Heart left ventricle (tissue), 13 donors: Measurements from ENCODE around the gene SUB1.

Source experiments
- POLR2A ChIP-seq, 2 donors: fragments of 450-650 bp; IDR thresholded peaks; one replicate each; pipeline ENCODE4 v1.6.1; 2017; ENCODE audit warnings: antibody characterized with exemption in 2 of 2, mild to moderate bottlenecking in 2 of 2, moderate library complexity in 2 of 2
- TF ChIP-seq, protein P1 (sequence below), 12 donors: fragments of 200-600 bp; sonication (generic) in 4 of 12; IDR thresholded peaks; one replicate each; pipeline versions ENCODE4 v1.5.0 to v1.8.0; 2018 to 2022; ENCODE audit warnings: antibody characterized with exemption in 12 of 12, mild to moderate bottlenecking in 5 of 12
- donor health status: ischemic (EF 13 %, LVEDD 7.1; RV severe dilation, severe dysfunction).
- donor health status: DM: no; HTN: yes; CAD: no.
- donor health status: DM: no; HTN: no; CAD: no.
- donor health status: ischemic (EF 25% LVEDD 6.9; RV normal size, moderate dysfunction).
- donor health status: ischemic (EF 25% LVEDD 5.7; RV mildly dilated, moderate dysfunction).
- donor health status: ischemic (EF 35%, LVEDD 5.7; RV mildly dilated, moderate dysfunction).
- donor health status: nonischemic (EF 11% LVEDD 7.7; RV severe dilation, severe dysfunction).
- donor health status: DM: yes; HTN: yes; CAD: no.
- donor health status: PGD.
- donor health status: ischemic (EF 29% LVEDD 5.4; RV normal size, mild dysfunction).
- donor health status: nonischemic (EF 23%, LVEDD 6.1; RV moderate dilation, normal function).

DNA sequence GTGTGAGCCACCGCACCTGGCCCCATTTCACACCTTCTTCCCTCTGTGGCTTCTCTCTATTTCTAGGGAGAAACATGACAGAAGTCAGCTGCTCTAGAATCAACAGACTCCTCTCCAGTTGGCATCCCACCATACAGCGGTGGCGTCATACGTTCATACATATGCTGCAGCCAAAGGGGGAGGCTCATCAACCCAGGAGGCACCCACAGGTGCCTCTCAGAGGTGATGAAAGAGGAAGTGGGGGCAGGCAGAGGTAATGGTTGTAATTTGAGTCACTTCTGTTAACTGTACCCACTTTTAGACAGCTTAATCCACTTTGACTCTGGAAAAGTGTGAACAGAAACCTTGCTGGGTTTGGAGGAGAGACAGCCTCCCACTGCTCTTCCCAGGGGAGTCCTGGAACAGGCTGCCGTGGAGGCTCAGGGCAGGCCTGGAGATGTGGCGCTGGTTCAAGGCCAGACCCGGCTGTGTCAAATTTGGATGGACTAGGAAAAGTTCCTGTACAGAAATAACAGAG, 47.3 kb upstream of the SUB1 start:
- TF ChIP-seq, protein P1, sequence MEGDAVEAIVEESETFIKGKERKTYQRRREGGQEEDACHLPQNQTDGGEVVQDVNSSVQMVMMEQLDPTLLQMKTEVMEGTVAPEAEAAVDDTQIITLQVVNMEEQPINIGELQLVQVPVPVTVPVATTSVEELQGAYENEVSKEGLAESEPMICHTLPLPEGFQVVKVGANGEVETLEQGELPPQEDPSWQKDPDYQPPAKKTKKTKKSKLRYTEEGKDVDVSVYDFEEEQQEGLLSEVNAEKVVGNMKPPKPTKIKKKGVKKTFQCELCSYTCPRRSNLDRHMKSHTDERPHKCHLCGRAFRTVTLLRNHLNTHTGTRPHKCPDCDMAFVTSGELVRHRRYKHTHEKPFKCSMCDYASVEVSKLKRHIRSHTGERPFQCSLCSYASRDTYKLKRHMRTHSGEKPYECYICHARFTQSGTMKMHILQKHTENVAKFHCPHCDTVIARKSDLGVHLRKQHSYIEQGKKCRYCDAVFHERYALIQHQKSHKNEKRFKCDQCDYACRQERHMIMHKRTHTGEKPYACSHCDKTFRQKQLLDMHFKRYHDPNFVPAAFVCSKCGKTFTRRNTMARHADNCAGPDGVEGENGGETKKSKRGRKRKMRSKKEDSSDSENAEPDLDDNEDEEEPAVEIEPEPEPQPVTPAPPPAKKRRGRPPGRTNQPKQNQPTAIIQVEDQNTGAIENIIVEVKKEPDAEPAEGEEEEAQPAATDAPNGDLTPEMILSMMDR (IDR thresholded peaks at IDR 0.05): no peak
- TF ChIP-seq POLR2A (IDR thresholded peaks at IDR 0.05): no peak
